K562 (cell line): ENCODE results near the gene TACC3. TPM values are rescaled to one million over a fixed set of nuclear protein-coding genes. Genes with fewer than 3 reads are reported as not detected.

Experiments used
- ATAC-seq: fragments of 200-7000 bp; cut with Tn5 transposase; 3 replicates; pipeline ENCODE4 v1.9.1; 2020; ENCODE audit warnings: moderate library complexity
- BruUV-seq: library from RNA; stranded (reverse); fragments of 400-500 nt; replicated peaks from 2 replicates; lab custom pipeline; 2021; lab: Mats Ljungman, UMichigan
- CTCF ChIA-PET: fragments of 300-600 bp; formaldehyde crosslinking; extraction: SDS; loops from one replicate; lab custom pipeline; 2021; ENCODE audit warnings: low intra/inter-chr PET ratio; lab: Yijun Ruan, JAX
- POLR2A ChIA-PET: fragments of 300-600, 350-650 bp; sonication (Branson Sonifier 250); formaldehyde crosslinking; extraction: SDS; loops from one replicate; lab custom pipeline; 2021; ENCODE audit warnings: antibody characterized with exemption, inconsistent platforms; lab: Yijun Ruan, JAX
- DNase-seq, 4 experiments: peaks; one replicate each; pipeline versions ENCODE4 v3.0.0 to v3.0.0-alpha.2; 2011 to 2018; ENCODE audit warnings: low spot score in 3 of 4, mixed read lengths in 3 of 4; ENCODE audit errors: extremely low read depth in 1 of 4
- FAIRE-seq: peaks from 2 replicates; lab custom pipeline; 2011; peaks lifted over from hg19 to GRCh38; lab: Jason Lieb, UNC
- H2AFZ ChIP-seq: 2 replicates; pipeline ENCODE4 v1.6.0; 2011; ENCODE audit warnings: low read depth, low read length, control low read depth, inconsistent platforms
- H3K27ac ChIP-seq: fragments of 200-600 bp; 3 replicates; pipeline ENCODE4 v1.8.0; 2011; ENCODE audit warnings: low read depth, mild to moderate bottlenecking, control low read depth, inconsistent platforms, low read length, moderate library complexity, mixed read lengths; ENCODE audit errors: extremely low read depth
- H3K27me3 ChIP-seq, 2 experiments: fragments of 300-600 bp in 1 of 2; 2 replicates in 1 of 2; 3 replicates in 1 of 2; pipeline versions ENCODE4 v1.6.0 to v1.8.0; 2011; ENCODE audit warnings: inconsistent platforms in 2 of 2, low read length in 2 of 2, mild to moderate bottlenecking in 1 of 2, mixed read lengths in 1 of 2, moderate library complexity in 1 of 2; ENCODE audit not compliant: control insufficient read depth in 2 of 2, insufficient read depth in 2 of 2
- H3K36me3 ChIP-seq: fragments of 300-600 bp; 3 replicates; pipeline ENCODE4 v1.8.0; 2011; ENCODE audit warnings: mild to moderate bottlenecking, low read length, inconsistent platforms; ENCODE audit not compliant: control insufficient read depth, insufficient read depth
- H3K4me1 ChIP-seq, 2 experiments: fragments of 200-600 bp in 1 of 2; replicated peaks in 1 of 2; 2 replicates in 1 of 2; 3 replicates in 1 of 2; pipeline versions ENCODE4 v1.5.1 to v1.8.0; 2011; ENCODE audit warnings: inconsistent platforms in 2 of 2, low read length in 2 of 2, mild to moderate bottlenecking in 1 of 2, mixed read lengths in 1 of 2, moderate library complexity in 1 of 2; ENCODE audit not compliant: control insufficient read depth in 2 of 2, insufficient read depth in 2 of 2
- H3K4me2 ChIP-seq: 2 replicates; pipeline ENCODE4 v1.6.1; 2011; ENCODE audit warnings: low read length, control low read depth, inconsistent platforms, mixed read lengths; ENCODE audit not compliant: insufficient read depth
- H3K4me3 ChIP-seq: fragments of 200-600 bp; sonication (generic), shearing (Covaris generic); 2 replicates; pipeline ENCODE4 v1.5.1; 2016; ENCODE audit warnings: control low read depth, inconsistent platforms
- H3K79me2 ChIP-seq: fragments of 200-600 bp; 3 replicates; pipeline ENCODE4 v1.8.0; 2011; ENCODE audit warnings: low read length, inconsistent platforms; ENCODE audit not compliant: control insufficient read depth, insufficient read depth
- H3K9ac ChIP-seq, 2 experiments: 2 replicates each; pipeline versions ENCODE4 v1.6.0 to v1.6.1; 2011; ENCODE audit warnings: low read depth in 2 of 2, low read length in 2 of 2, control low read depth in 1 of 2, inconsistent platforms in 1 of 2, mild to moderate bottlenecking in 1 of 2, mixed read lengths in 1 of 2; ENCODE audit not compliant: insufficient read depth in 1 of 2
- H3K9me1 ChIP-seq: one replicate; pipeline ENCODE4 v1.6.0; 2011; ENCODE audit warnings: inconsistent platforms, mild to moderate bottlenecking, low read length, moderate library complexity; ENCODE audit not compliant: control insufficient read depth, insufficient read depth
- H3K9me3 ChIP-seq: replicated peaks from 2 replicates; pipeline ENCODE4 v1.5.1; 2011; ENCODE audit warnings: low read depth, low read length, inconsistent platforms; ENCODE audit not compliant: control insufficient read depth, insufficient read depth
- H4K20me1 ChIP-seq: replicated peaks from 2 replicates; pipeline ENCODE4 v1.6.1; 2011; ENCODE audit warnings: low read length, inconsistent platforms, mixed read lengths; ENCODE audit not compliant: control insufficient read depth, insufficient read depth
- BRF2 ChIP-seq: IDR thresholded peaks from 3 replicates; pipeline ENCODE4 v1.6.1; 2011; ENCODE audit warnings: borderline replicate concordance, mild to moderate bottlenecking; ENCODE audit not compliant: insufficient read length, insufficient read depth
- CBX1 ChIP-seq: sonication (generic); IDR thresholded peaks from 2 replicates; pipeline ENCODE4 v1.6.1; 2016; ENCODE audit warnings: antibody characterized with exemption, low read depth, mild to moderate bottlenecking
- CBX8 ChIP-seq: fragments of 200-600 bp; sonication (generic); IDR thresholded peaks from 2 replicates; pipeline ENCODE4 v1.6.1; 2012; ENCODE audit warnings: borderline replicate concordance, mixed run types, low read depth, mild to moderate bottlenecking, moderate library complexity, mixed read lengths, low read length, control low read depth, inconsistent platforms; ENCODE audit not compliant: poor library complexity, severe bottlenecking; ENCODE audit errors: extremely low read depth
- DEAF1 ChIP-seq: fragments of 450-650 bp; formaldehyde crosslinking; IDR thresholded peaks from 2 replicates; pipeline ENCODE4 v1.4.0; 2020; ENCODE audit warnings: mild to moderate bottlenecking, moderate library complexity
- ELF2 ChIP-seq: fragments of 250-450 bp; sonication (Bioruptor Pico); IDR thresholded peaks from 2 replicates; pipeline ENCODE4 v1.5.0; 2021; ENCODE audit warnings: mild to moderate bottlenecking
- ETS2 ChIP-seq: IDR thresholded peaks from 2 replicates; pipeline ENCODE4 v1.6.1; 2016; ENCODE audit warnings: borderline replicate concordance, missing genetic modification characterization, mild to moderate bottlenecking, moderate library complexity, missing compliant biosample characterization; ENCODE audit not compliant: poor library complexity, severe bottlenecking
- FIP1L1 ChIP-seq: fragments of 200-400 bp; formaldehyde crosslinking; IDR thresholded peaks from 2 replicates; pipeline ENCODE4 v1.6.1; 2018; ENCODE audit warnings: mild to moderate bottlenecking, low read depth, low read length; ENCODE audit not compliant: poor library complexity, severe bottlenecking
- MYBL2 ChIP-seq, 2 experiments: fragments of 450-650 bp in 1 of 2; sonication (generic) in 1 of 2; formaldehyde crosslinking in 1 of 2; IDR thresholded peaks; 2 replicates each; pipeline versions ENCODE4 v1.6.1 to v1.8.1; 2017 to 2022; ENCODE audit warnings: borderline replicate concordance in 1 of 2, inconsistent platforms in 1 of 2, low read depth in 1 of 2, mild to moderate bottlenecking in 1 of 2, missing genetic modification reagents in 1 of 2, moderate library complexity in 1 of 2
- RHOXF2B ChIP-seq: fragments of 250-450 bp; sonication (Bioruptor Pico); conservative IDR thresholded peaks from 2 replicates; pipeline ENCODE4 v1.5.1; 2021
- SIRT6 ChIP-seq: IDR thresholded peaks from one replicate; pipeline ENCODE4 v1.6.1; 2012; ENCODE audit warnings: low read depth, mild to moderate bottlenecking, control low read depth, inconsistent platforms, low read length, moderate library complexity
- SLC30A9 ChIP-seq: fragments of 250-450 bp; sonication (Bioruptor Pico); IDR thresholded peaks from 2 replicates; pipeline ENCODE4 v1.8.0; 2022; ENCODE audit warnings: mild to moderate bottlenecking, moderate library complexity
- TAF9B ChIP-seq: fragments of 450-650 bp; IDR thresholded peaks from 2 replicates; pipeline ENCODE4 v1.6.1; 2018; ENCODE audit warnings: mild to moderate bottlenecking; ENCODE audit not compliant: partially characterized antibody
- TARDBP ChIP-seq: fragments of 450-650 bp; IDR thresholded peaks from 2 replicates; pipeline ENCODE4 v1.6.1; 2016
- ZNF511 ChIP-seq: sonication (generic); formaldehyde crosslinking; IDR thresholded peaks from 2 replicates; pipeline ENCODE4 v1.8.0; 2022; ENCODE audit warnings: mild to moderate bottlenecking, missing genetic modification reagents
- ZNF512 ChIP-seq: IDR thresholded peaks from 2 replicates; pipeline ENCODE4 v1.6.1; 2016; ENCODE audit warnings: missing genetic modification characterization, missing compliant biosample characterization
- ZNF586 ChIP-seq: fragments of 450-650 bp; formaldehyde crosslinking; conservative IDR thresholded peaks from 2 replicates; pipeline ENCODE4 v1.4.0; 2020; ENCODE audit warnings: mild to moderate bottlenecking, moderate library complexity
- WGBS: fragments of 100-300 bp; shearing (Covaris generic); methylation state at CpG from one replicate; pipeline ENCODE4 v1.1.6; 2016; ENCODE audit warnings: low coverage, mixed read lengths; ENCODE audit not compliant: insufficient coverage; ENCODE audit errors: missing lambda C conversion rate; 5-methylcytosine and 5-hydroxymethylcytosine counted together
- in situ Hi-C: fragments of 300-500 bp; cut with MboI; formaldehyde crosslinking; loops from 4 replicates; pipeline ENCODE4 v1.15.0; 2018; ENCODE audit warnings: inconsistent platforms, mixed read lengths
- intact Hi-C: fragments of 100-400 bp; cut with micrococcal nuclease; formaldehyde crosslinking; loops from 2 replicates; pipeline ENCODE4 v1.14.2; 2022
- polyA plus RNA-seq, 8 experiments: library from polyadenylated mRNA; depleted of rRNA in 4 of 8; stranded (reverse) in 5 of 8; unstranded in 3 of 8; fragments of >200 nt; fragmentation: Nextera tagmentation in 2 of 8; fragmentation: Illumina TruSeq in 1 of 8; extraction: Ambion mirVana in 2 of 8; extraction: Trizol in 1 of 8; gene quantifications; 2 replicates each; pipeline versions ENCODE4 v1.2.1 to v1.2.3, GENCODE V29; 2011 to 2014; ENCODE audit warnings: inconsistent platforms in 1 of 8, missing spikeins in 1 of 8
- total RNA-seq, 7 experiments: library from RNA; depleted of rRNA in 6 of 7; stranded (reverse); fragments of >200 nt in 6 of 7; fragmentation: Illumina TruSeq in 2 of 7; extraction: Trizol in 2 of 7; gene quantifications; 2 replicates each; pipeline versions ENCODE4 v1.2.1 to v1.2.3, GENCODE V29; 2011 to 2021; ENCODE audit warnings: low replicate concordance in 1 of 7

TACC3 gene
- total and polyA plus RNA-seq, 9 of the 15 experiments (the other 6 are each of a cell fraction or from before 2014, with no cell fraction given): 1.9 to 122 (median 55.6) TPM

- CTCF ChIA-PET: interaction anchor here (1.0 kb wide), 1 partner anchor 47 kb away, joined by 3 read pairs; no protein-coding TSS in a partner anchor
- Histone ChIP-seq H2AFZ (no peak overlapping the region), H3K4me3 (no peak overlapping the region), H4K20me1 (0 out of 2 replicates have a peak, but pooled peaks cover 3% of the 10 kb centered on the region), H3K27me3 (no peaks in the 10 kb centered on the region), H3K36me3 (no peaks in the 10 kb centered on the region), H3K9me1 (no peaks in the 10 kb centered on the region), H3K9ac (no peak overlapping the region), H3K79me2 (no peaks in the 10 kb centered on the region), H3K27ac (no peak overlapping the region), H3K4me1 (peaks cover 0 to 88% of the 10 kb centered on the region in 2 experiments; a peak in 3 of 5 replicates), H3K9me3 (no peaks in the 10 kb centered on the region), H3K4me2 (no peak overlapping the region)
- no TSS peak for BruUV-seq
- intact Hi-C loops: loop anchor here (1.0 kb wide), 1 partner anchor 48 kb away; no protein-coding TSS in a partner anchor
- POLR2A ChIA-PET: no interaction called here
- in situ Hi-C loops: no loop called here
- DNase-seq (no peak), FAIRE-seq (no peak), ATAC-seq (no peak)
- WGBS: 67% methylated on average over 18 of the region's 20 CpGs
- TF ChIP-seq ZNF511 (no peak), BRF2 (no peak), CBX1 (no peak), ZNF586 (CRISPR knock-in tag) (no peak), DEAF1 (no peak), ZNF512 (tag) (no peak), SLC30A9 (CRISPR knock-in tag) (no peak), RHOXF2B (no peak), ETS2 (tag) (no peak), MYBL2 (IDR thresholded peaks at IDR 0.05; ENCODE audit: low read depth) (no peak), MYBL2 (CRISPR knock-in tag; IDR thresholded peaks at IDR 0.05; ENCODE audit: borderline replicate concordance) (no peak), ELF2 (CRISPR knock-in tag) (no peak), SIRT6 (no peak), TAF9B (no peak), CBX8 (no peak), FIP1L1 (no peak), TARDBP (no peak)
These were observed 41.1 kb downstream of the TACC3 start for GRCh38 chr4:1762264-1763010.
